GM12864 (cell line): ENCODE measurements around the gene USP34.
"Not testable (repeated sequence)": the region's sequence is repeated elsewhere in the genome, so short reads cannot be mapped to it uniquely, and the experiment has no call there.

Experiments used
- DNase-seq: peaks from one replicate; pipeline ENCODE4 v3.0.0-alpha.2; 2011; ENCODE audit warnings: low read depth
- H3K4me3 ChIP-seq: 2 replicates; pipeline ENCODE4 v1.5.1; 2011; ENCODE audit warnings: mild to moderate bottlenecking, low read depth, low read length, control low read depth
- TF ChIP-seq, protein P1 (sequence below): IDR thresholded peaks from 2 replicates; pipeline ENCODE4 v1.5.1; 2011; ENCODE audit warnings: low read depth, mild to moderate bottlenecking, moderate library complexity, low read length, control low read depth, inconsistent platforms; ENCODE audit errors: missing control alignments

USP34 gene

DNA sequence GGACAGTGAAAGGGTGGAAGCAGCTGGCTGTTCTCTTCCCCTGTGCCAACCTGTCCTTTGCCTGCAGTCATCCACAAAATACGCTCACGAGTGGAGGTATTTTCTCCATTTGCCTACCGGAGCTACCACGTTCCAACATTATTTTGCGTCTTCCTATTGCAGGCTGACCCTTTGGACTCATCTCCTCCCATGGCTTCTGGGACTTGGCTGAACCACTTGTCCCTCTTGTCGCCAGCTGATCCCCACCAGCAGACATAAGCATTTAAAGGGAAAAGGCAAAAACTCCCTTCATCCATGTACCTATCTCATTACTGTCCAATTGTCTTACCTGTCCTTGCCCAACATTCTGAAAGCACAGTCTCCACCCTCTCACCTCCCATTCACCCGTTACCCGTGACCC lies 295.9 kb downstream of the USP34 start:
- TF ChIP-seq, protein P1, sequence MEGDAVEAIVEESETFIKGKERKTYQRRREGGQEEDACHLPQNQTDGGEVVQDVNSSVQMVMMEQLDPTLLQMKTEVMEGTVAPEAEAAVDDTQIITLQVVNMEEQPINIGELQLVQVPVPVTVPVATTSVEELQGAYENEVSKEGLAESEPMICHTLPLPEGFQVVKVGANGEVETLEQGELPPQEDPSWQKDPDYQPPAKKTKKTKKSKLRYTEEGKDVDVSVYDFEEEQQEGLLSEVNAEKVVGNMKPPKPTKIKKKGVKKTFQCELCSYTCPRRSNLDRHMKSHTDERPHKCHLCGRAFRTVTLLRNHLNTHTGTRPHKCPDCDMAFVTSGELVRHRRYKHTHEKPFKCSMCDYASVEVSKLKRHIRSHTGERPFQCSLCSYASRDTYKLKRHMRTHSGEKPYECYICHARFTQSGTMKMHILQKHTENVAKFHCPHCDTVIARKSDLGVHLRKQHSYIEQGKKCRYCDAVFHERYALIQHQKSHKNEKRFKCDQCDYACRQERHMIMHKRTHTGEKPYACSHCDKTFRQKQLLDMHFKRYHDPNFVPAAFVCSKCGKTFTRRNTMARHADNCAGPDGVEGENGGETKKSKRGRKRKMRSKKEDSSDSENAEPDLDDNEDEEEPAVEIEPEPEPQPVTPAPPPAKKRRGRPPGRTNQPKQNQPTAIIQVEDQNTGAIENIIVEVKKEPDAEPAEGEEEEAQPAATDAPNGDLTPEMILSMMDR: no peak
- no peak overlapping the region for H3K4me3 ChIP-seq
- no peak for DNase-seq

DNA sequence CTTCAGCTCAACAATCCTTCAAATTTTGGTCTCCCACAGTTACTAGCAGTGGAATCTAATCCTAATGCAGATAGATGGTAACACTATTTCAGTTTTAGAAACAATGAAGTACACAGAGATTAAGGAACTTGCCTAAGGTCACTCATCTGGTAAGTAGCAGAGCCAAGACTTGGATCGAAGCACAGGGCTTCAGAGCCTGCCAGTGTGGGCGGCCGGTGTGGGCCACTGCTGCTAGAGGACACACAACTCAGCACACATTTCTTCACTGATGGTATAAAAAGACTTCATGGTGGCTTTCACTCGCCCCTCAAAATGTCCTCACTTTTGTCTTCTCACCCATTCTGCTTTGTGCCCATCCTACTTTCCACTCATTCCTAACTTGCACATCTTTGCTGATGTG lies 297.8 kb downstream of the USP34 start:
- DNase-seq: no peak
- H3K4me3 ChIP-seq: no peak overlapping the region
- TF ChIP-seq, protein P1: no peak

DNA sequence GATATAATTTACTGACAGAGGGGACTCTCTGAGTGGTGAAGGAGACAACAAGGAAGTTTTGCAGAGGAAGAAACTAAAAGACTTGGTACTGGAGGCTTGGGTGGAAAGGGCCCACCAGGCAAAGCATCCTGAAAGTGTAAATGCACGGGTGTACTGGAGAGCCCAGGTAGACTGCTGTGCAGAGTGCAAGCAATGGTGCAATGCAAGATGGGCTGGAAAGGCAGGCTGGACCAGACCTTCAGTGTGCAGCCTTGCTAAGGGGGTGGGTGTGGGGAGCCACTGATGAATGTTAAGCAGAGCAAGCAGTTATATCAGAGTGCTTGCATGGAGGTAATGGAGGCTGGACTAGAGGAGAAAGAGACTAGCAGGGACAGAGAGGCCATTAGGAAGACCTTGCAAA lies 298.2 kb downstream of the USP34 start:
- no peak for DNase-seq
- H3K4me3 ChIP-seq: no peak overlapping the region
- TF ChIP-seq, protein P1: no peak

DNA sequence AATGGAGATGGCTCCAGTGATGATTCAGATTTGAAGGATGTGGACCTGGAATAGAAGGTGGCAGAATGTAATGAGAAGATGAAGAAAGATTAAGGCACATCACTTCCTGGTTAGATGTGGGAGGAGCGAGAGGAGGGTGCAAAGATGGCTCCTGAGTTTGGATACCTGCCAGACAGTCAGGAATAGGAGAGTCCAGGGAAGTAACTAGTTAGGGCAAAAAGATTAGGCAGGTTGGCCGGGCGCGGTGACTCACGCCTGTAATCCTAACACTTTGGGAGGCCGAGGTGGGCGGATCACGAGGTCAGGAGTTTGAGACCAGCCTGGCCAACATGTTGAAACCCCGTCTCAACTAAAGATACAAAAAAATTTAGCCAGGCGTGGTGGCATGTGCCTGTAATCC lies 303.3 kb downstream of the USP34 start:
- TF ChIP-seq, protein P1: no peak
- no peak overlapping the region for H3K4me3 ChIP-seq
- no peak for DNase-seq

DNA sequence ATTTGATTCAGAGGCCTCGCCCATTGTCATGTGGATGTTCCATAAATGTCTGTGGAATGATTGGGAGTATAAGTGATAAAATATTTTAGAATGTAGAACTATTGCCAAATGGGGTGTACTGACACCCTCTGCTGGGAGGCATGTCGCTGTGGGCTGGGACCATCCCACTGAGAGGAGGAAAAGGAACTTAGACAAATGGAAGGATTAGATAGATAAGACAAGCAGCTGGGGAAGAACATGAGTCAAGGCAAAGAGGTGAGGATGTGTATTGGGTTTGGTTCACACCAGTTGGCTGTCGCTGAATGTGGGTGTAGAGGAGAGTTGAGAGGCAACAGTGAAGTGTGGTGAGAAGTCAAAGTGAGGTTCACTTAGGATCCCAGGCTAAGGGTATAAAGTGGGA lies 304.9 kb downstream of the USP34 start:
- no peak overlapping the region for H3K4me3 ChIP-seq
- no peak for DNase-seq
- TF ChIP-seq, protein P1: no peak

DNA sequence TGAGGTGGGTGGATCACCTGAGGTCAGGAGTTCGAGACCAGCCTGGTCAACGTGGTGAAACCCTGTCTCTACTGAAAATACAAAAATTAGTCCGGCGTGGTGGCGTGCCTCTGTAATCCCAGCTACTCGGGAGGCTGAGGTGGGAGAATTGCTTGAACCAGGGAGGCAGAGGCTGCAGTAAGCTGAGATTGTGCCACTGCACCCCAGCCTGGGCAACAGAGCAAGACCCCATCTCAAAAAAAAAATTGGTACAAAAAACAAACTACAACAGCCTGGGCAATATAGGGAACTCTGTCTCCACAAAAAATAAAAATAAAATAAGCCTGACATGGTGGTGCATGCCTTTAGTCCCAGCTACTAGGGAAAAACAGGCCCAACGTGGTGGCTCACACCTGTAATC lies 305.8 kb downstream of the USP34 start:
- not testable (repeated sequence) for H3K4me3 ChIP-seq

DNA sequence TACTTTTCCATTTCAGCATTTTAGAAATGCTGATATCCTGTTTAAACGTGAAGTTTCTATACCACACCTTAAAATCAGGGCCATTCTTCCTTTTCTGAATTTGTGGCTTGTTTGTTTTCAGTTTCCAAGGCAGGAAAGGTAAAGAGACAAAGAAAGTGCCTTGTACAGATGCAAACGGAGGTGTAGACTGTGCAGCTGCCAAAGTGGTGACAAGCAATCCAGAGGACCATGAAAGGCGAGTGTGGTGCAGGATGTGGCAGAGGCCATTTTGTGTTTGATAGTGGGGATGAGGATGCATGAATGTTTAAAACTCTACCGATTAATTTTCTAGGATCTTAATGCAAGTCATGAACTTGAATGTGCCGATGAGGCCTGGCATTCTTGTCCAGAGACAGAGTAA lies 308.2 kb downstream of the USP34 start:
- DNase-seq: no peak
- no peak overlapping the region for H3K4me3 ChIP-seq
- TF ChIP-seq, protein P1: no peak

More for the DNA sequence above, 305.8 kb downstream of the USP34 start:
- DNase-seq: not testable (repeated sequence)

DNA sequence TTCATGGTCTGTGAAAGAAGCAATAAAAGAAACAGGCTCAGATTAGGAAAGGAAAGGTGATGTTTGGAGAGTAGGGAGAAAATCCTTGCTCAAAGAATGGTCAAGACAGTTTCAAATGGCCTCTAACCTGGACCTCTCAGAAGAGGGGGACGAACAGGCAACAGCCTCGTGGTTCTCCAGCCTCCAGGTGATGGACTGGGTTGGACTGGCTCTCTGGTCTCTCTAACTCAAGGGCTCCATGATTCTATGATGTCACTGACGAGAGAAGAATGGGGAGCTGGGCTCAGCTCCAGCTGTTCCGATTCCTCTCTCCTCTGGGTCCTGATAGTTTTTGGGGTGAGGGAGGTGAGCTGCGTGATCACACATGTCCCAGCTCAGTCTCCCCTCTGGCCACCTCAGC lies 309.0 kb downstream of the USP34 start, which contains the start of gene C2orf74:
Gene C2orf74, plus strand, starts transcription at position 301 of the 400 bp plus-strand sequence. CDS start 327 bp downstream, outside the sequence.
- no peak for DNase-seq
- TF ChIP-seq, protein P1: no peak
- H3K4me3 ChIP-seq: no peak within 1 kb of the TSS
